Thoracic aorta (tissue), 2 donors: ENCODE measurements around the gene CTNNBL1. TPM values are rescaled to one million over a fixed set of nuclear protein-coding genes. Genes with fewer than 3 reads are reported as not detected.

Experiments
- ATAC-seq: fragments of 150-250 bp; one replicate; pipeline ENCODE4 v1.8.0; 2017; ENCODE audit warnings: low read depth; ENCODE audit not compliant: insufficient number of reproducible peaks, low FRiP score
- DNase-seq: peaks from one replicate; pipeline ENCODE4 v3.0.0-alpha.2; 2020; ENCODE audit warnings: low spot score
- H3K27ac ChIP-seq, 2 donors: fragments of 200-600 bp; sonication (generic); 1 replicate in 1 of 2; 2 replicates in 1 of 2; pipeline ENCODE4 v1.5.1; 2016; ENCODE audit warnings: mild to moderate bottlenecking in 2 of 2, moderate library complexity in 2 of 2
- H3K27me3 ChIP-seq: fragments of 200-600 bp; sonication (generic); replicated peaks from 2 replicates; pipeline ENCODE4 v1.6.0; 2016; ENCODE audit warnings: mild to moderate bottlenecking; ENCODE audit not compliant: insufficient read depth
- H3K36me3 ChIP-seq: fragments of 200-600 bp; sonication (generic); one replicate; pipeline ENCODE4 v1.5.1; 2016
- H3K4me1 ChIP-seq, 2 donors: fragments of 200-600 bp; sonication (generic); 1 replicate in 1 of 2; 2 replicates in 1 of 2; pipeline versions ENCODE4 v1.5.1 to v1.6.0; 2016; ENCODE audit warnings: low read depth in 2 of 2, mild to moderate bottlenecking in 1 of 2; ENCODE audit not compliant: control insufficient read depth in 1 of 2
- H3K4me3 ChIP-seq: fragments of 200-600 bp; sonication (generic); 2 replicates; pipeline ENCODE4 v1.5.1; 2016; ENCODE audit warnings: mild to moderate bottlenecking
- H3K9me3 ChIP-seq: fragments of 200-600 bp; sonication (generic); 2 replicates; pipeline ENCODE4 v1.5.1; 2016
- total RNA-seq, 2 donors: library from RNA; depleted of rRNA; stranded (reverse); fragments of >200 nt; gene quantifications; one replicate each; pipeline versions ENCODE4 v1.1.0 to v1.2.3, GENCODE V29; 2016
- TF ChIP-seq, protein P1 (sequence below): fragments of 200-600 bp; sonication (generic); IDR thresholded peaks from one replicate; pipeline ENCODE4 v1.5.1; 2019; ENCODE audit warnings: antibody characterized with exemption

The CTNNBL1 gene
- total RNA-seq, 2 donors from 2014 or later, result 22.6 to 34.3 TPM

DNA sequence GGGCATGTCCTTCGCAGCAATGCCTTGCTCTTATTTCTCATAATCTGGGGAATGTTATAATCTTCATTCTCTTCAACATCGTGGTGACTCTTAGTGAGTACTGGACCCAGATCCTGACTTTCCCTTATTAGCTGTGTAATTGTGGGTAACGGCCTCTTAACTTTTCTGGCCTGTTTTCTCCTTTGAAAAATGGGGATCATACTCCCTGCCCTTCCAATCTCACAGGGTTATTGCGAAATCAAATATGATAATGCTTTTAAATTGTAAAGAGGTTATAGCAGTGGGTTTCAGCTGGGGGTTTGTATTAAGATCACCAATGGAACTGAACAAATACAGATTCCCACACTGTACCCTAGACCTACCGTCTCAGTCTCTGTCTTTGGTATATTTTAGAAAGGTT, 77.1 kb downstream of the CTNNBL1 start:
- Histone ChIP-seq H3K27ac (no peak overlapping the region), H3K4me1 (no peaks in the 10 kb centered on the region), H3K9me3 (no peaks in the 10 kb centered on the region), H3K36me3 (peaks cover 6% of the 10 kb centered on the region), H3K27me3 (no peaks in the 10 kb centered on the region), H3K4me3 (no peak overlapping the region)
- TF ChIP-seq, protein P1, sequence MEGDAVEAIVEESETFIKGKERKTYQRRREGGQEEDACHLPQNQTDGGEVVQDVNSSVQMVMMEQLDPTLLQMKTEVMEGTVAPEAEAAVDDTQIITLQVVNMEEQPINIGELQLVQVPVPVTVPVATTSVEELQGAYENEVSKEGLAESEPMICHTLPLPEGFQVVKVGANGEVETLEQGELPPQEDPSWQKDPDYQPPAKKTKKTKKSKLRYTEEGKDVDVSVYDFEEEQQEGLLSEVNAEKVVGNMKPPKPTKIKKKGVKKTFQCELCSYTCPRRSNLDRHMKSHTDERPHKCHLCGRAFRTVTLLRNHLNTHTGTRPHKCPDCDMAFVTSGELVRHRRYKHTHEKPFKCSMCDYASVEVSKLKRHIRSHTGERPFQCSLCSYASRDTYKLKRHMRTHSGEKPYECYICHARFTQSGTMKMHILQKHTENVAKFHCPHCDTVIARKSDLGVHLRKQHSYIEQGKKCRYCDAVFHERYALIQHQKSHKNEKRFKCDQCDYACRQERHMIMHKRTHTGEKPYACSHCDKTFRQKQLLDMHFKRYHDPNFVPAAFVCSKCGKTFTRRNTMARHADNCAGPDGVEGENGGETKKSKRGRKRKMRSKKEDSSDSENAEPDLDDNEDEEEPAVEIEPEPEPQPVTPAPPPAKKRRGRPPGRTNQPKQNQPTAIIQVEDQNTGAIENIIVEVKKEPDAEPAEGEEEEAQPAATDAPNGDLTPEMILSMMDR, result no peak
- no peak for ATAC-seq
- DNase-seq, result no peak

DNA sequence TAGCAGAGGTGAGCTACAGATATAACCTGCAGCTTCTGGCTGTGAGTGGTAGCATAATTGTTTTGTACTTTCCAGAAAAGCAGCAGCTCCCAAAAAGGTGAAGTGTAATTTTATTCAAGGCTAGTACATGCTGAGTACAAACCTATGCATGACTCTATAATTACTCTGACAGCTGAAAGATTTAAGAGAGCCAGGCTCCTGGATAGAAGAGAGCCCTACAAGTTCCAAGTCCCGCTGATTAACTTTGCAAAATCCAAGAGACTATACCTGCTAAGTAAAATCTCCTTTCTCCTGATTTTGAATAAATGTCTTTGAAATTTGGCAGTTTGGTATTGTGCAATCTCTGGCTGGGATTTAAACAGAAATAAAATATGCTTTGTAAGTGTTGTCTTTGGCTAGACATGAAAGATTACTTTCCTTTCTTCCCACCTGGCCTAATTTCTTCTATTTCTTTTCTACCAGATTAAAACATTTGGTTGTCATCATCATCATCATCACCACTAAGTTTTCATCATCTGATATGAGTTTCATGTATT, 79.5 kb downstream of the CTNNBL1 start:
- DNase-seq (no peak), ATAC-seq (no peak)
- no peaks in the 10 kb centered on the region for H3K27me3 ChIP-seq
- peaks cover 6% of the 10 kb centered on the region for H3K36me3 ChIP-seq
- H3K9me3 ChIP-seq, result no peaks in the 10 kb centered on the region
- no peak overlapping the region for H3K4me3 ChIP-seq
- TF ChIP-seq, protein P1, result no peak
- no peak overlapping the region for H3K27ac ChIP-seq
- H3K4me1 ChIP-seq, result no peaks in the 10 kb centered on the region

DNA sequence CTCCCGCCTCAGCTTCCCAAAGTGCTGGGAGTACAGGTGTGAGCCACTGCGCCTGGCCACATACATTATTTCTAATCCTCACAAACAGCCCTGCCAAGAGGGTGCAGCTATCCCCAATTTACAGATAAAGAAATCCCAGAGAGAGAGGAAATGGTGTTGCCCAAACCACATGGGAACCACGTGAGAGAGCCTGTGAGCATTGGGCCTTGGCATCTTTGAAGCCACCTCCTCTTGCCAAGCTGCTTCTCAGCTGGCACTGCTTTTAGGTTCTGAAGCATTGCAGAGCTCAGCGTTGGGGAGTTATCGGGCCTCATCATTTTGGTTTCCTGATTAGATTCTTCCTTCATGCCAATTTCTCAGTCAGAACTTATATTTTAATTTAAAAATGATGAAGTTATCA, 80.3 kb downstream of the CTNNBL1 start:
- H3K27me3 ChIP-seq, result no peaks in the 10 kb centered on the region
- ATAC-seq (no peak), DNase-seq (no peak)
- H3K27ac ChIP-seq, result no peak overlapping the region
- peaks cover 6% of the 10 kb centered on the region for H3K36me3 ChIP-seq
- H3K4me3 ChIP-seq, result no peak overlapping the region
- H3K9me3 ChIP-seq, result no peaks in the 10 kb centered on the region
- TF ChIP-seq, protein P1, result no peak
- no peaks in the 10 kb centered on the region for H3K4me1 ChIP-seq

DNA sequence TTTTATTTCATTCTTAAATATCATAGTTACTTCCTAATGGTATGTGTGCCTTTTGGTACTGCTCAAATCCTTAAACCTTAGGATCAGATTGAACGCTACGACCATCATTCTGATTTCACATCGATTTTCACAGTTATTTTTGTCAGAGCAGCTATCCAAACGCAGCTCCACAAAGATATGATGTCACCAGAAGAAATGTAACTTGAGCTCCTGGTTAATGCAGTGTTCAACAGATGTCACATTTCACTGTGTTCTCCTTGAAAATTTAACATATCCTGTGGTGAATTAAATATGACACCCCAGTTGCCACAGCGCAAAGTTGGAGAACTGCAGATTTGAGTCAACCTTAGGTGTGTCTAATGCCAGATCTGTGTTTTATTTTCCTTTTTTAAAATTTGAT, 81.4 kb downstream of the CTNNBL1 start:
- no peaks in the 10 kb centered on the region for H3K4me1 ChIP-seq
- no peak overlapping the region for H3K27ac ChIP-seq
- H3K4me3 ChIP-seq, result no peak overlapping the region
- peaks cover under 1% of the 10 kb centered on the region for H3K36me3 ChIP-seq
- TF ChIP-seq, protein P1, result no peak
- DNase-seq, result no peak
- H3K27me3 ChIP-seq, result no peaks in the 10 kb centered on the region
- H3K9me3 ChIP-seq, result no peaks in the 10 kb centered on the region
- no peak for ATAC-seq

DNA sequence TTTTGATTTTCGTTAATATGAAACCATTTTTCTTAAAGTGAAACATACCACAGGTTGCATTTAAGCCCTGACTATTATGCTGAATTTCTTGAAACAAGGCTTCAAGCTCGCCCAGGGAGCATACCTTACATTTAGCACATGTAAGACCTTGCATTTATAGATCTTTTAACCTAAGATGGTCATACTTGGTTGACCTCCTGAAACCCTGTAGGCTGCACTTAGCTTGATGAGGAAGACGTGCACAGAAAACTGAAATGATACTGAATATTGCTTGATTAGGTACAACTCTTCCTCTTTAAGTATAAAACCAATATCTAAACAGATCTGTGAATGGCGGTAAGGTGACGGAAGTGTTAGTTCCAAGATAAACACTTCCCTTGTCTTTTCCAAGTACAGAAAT, 82.2 kb downstream of the CTNNBL1 start:
- DNase-seq, result no peak
- Histone ChIP-seq H3K36me3 (no peaks in the 10 kb centered on the region), H3K4me3 (no peak overlapping the region), H3K27ac (no peak overlapping the region), H3K4me1 (no peaks in the 10 kb centered on the region), H3K9me3 (no peaks in the 10 kb centered on the region), H3K27me3 (no peaks in the 10 kb centered on the region)
- no peak for ATAC-seq
- TF ChIP-seq, protein P1, result no peak
